Osteoblast (primary cell): ENCODE data around the gene GUCA2B. TPM values are rescaled to one million over a fixed set of nuclear protein-coding genes. Genes with fewer than 3 reads are reported as not detected.

Experiments
- DNase-seq: peaks from one replicate; pipeline ENCODE4 v3.0.0; 2011; ENCODE audit warnings: low spot score, mixed read lengths; ENCODE audit not compliant: insufficient read length; ENCODE audit errors: missing footprints
- H2AFZ ChIP-seq: 2 replicates; pipeline ENCODE4 v1.6.0; 2011; ENCODE audit warnings: mild to moderate bottlenecking, low read length
- H3K27ac ChIP-seq: 2 replicates; pipeline ENCODE4 v1.5.1; 2011; ENCODE audit warnings: mild to moderate bottlenecking, low read depth, low read length, moderate library complexity
- H3K27me3 ChIP-seq: 2 replicates; pipeline ENCODE4 v1.6.0; 2012; ENCODE audit warnings: mild to moderate bottlenecking, control low read depth, inconsistent platforms, low read length, moderate library complexity; ENCODE audit not compliant: insufficient read depth
- H3K36me3 ChIP-seq: 2 replicates; pipeline ENCODE4 v1.5.1; 2011; ENCODE audit warnings: mild to moderate bottlenecking, low read length, control low read depth, moderate library complexity; ENCODE audit not compliant: insufficient read depth
- H3K4me1 ChIP-seq: 2 replicates; pipeline ENCODE4 v1.5.1; 2011; ENCODE audit warnings: mild to moderate bottlenecking, low read length, control low read depth, moderate library complexity; ENCODE audit not compliant: insufficient read depth
- H3K4me2 ChIP-seq: 2 replicates; pipeline ENCODE4 v1.6.0; 2011; ENCODE audit warnings: mild to moderate bottlenecking, low read length; ENCODE audit not compliant: insufficient read depth
- H3K4me3 ChIP-seq: fragments of 200-600 bp; sonication (generic); 3 replicates; pipeline ENCODE4 v1.5.1; 2012; ENCODE audit warnings: mild to moderate bottlenecking, low read length, inconsistent platforms; ENCODE audit not compliant: insufficient read depth
- H3K79me2 ChIP-seq: 2 replicates; pipeline ENCODE4 v1.6.0; 2012; ENCODE audit warnings: mild to moderate bottlenecking, low read length, control low read depth, inconsistent platforms; ENCODE audit not compliant: insufficient read depth
- H3K9me3 ChIP-seq: 2 replicates; pipeline ENCODE4 v1.5.1; 2011; ENCODE audit warnings: low read depth, low read length, control low read depth
- H4K20me1 ChIP-seq: 2 replicates; pipeline ENCODE4 v1.6.0; 2012; ENCODE audit warnings: mild to moderate bottlenecking, low read length, control low read depth; ENCODE audit not compliant: insufficient read depth
- CTCF ChIP-seq: IDR thresholded peaks from 2 replicates; pipeline ENCODE4 v1.5.1; 2011; ENCODE audit warnings: mild to moderate bottlenecking, low read depth, low read length, moderate library complexity; ENCODE audit errors: extremely low read depth
- total RNA-seq: library from RNA; depleted of rRNA; stranded (reverse); fragments of >200 nt; gene quantifications from 2 replicates; pipeline ENCODE4 v1.2.3, GENCODE V29; 2012

The GUCA2B gene
- total RNA-seq, 1 donor = not detected

GRCh38 chr1:42148166-42148565, 5.0 kb upstream of the GUCA2B start:
- Histone ChIP-seq H3K27ac (no peak overlapping the region), H3K36me3 (no peaks in the 10 kb centered on the region), H3K4me1 (no peaks in the 10 kb centered on the region), H3K27me3 (peaks cover 38% of the 10 kb centered on the region), H3K9me3 (no peaks in the 10 kb centered on the region), H3K79me2 (no peaks in the 10 kb centered on the region), H3K4me2 (no peak overlapping the region), H3K4me3 (no peak overlapping the region), H4K20me1 (no peaks in the 10 kb centered on the region), H2AFZ (no peak overlapping the region)
- no peak for DNase-seq
- TF ChIP-seq CTCF = no peak

GRCh38 chr1:42150651-42151050, 2.6 kb upstream of the GUCA2B start:
- Histone ChIP-seq H3K9me3 (no peaks in the 10 kb centered on the region), H4K20me1 (no peaks in the 10 kb centered on the region), H3K27ac (no peak overlapping the region), H3K27me3 (peaks cover 17% of the 10 kb centered on the region), H3K4me1 (no peaks in the 10 kb centered on the region), H2AFZ (no peak overlapping the region), H3K79me2 (no peaks in the 10 kb centered on the region), H3K4me3 (no peak overlapping the region), H3K4me2 (no peak overlapping the region), H3K36me3 (no peaks in the 10 kb centered on the region)
- no peak for TF ChIP-seq CTCF
- DNase-seq = no peak

- Histone ChIP-seq H3K79me2 (no peaks in the 10 kb centered on the region), H3K36me3 (no peaks in the 10 kb centered on the region), H2AFZ (no peak overlapping the region), H3K4me1 (no peaks in the 10 kb centered on the region), H3K27ac (no peak overlapping the region), H3K4me3 (no peak overlapping the region), H3K4me2 (no peak overlapping the region), H3K27me3 (peaks cover 5% of the 10 kb centered on the region), H3K9me3 (no peaks in the 10 kb centered on the region), H4K20me1 (no peaks in the 10 kb centered on the region)
- no peak for TF ChIP-seq CTCF
- peak; percentile 50 for DNase-seq
Measured at GRCh38 chr1:42152119-42152518, 1.1 kb upstream of the GUCA2B start.

GRCh38 chr1:42153624-42154023, 414 bp downstream of the GUCA2B start:
- H3K27ac ChIP-seq = no peak overlapping the region
- H3K79me2 ChIP-seq = no peaks in the 10 kb centered on the region
- H3K4me3 ChIP-seq = no peak overlapping the region
- peak; percentile 31 for DNase-seq
- no peaks in the 10 kb centered on the region for H3K4me1 ChIP-seq
- H3K4me2 ChIP-seq = no peak overlapping the region
- H3K36me3 ChIP-seq = no peaks in the 10 kb centered on the region
- H2AFZ ChIP-seq = no peak overlapping the region
- H3K27me3 ChIP-seq = no peaks in the 10 kb centered on the region
- no peaks in the 10 kb centered on the region for H4K20me1 ChIP-seq
- TF ChIP-seq CTCF = no peak
- H3K9me3 ChIP-seq = no peaks in the 10 kb centered on the region
